AG04450 (cell line): Measurements from ENCODE around the gene ZCCHC7. TPM values are rescaled to one million over a fixed set of nuclear protein-coding genes. Genes with fewer than 3 reads are reported as not detected.
"Not testable (repeated sequence)": the region's sequence is repeated elsewhere in the genome, so short reads cannot be mapped to it uniquely, and the experiment has no call there.

Experiments used
- CTCF ChIA-PET: fragments of 300-600, 350-600 bp; formaldehyde crosslinking; extraction: SDS; loops from one replicate; lab custom pipeline; 2022; ENCODE audit warnings: antibody characterized with exemption, inconsistent platforms; lab: Charles Lee
- POLR2A ChIA-PET: fragments of 350-600 bp; formaldehyde crosslinking; extraction: SDS; loops from one replicate; lab custom pipeline; 2021; ENCODE audit warnings: antibody characterized with exemption, inconsistent platforms; lab: Yijun Ruan, JAX
- DNase-seq: peaks from one replicate; pipeline ENCODE4 v3.0.0-alpha.2; 2011; ENCODE audit warnings: low read depth, low spot score
- H3K27ac ChIP-seq: one replicate; pipeline ENCODE4 v1.5.1; 2012; ENCODE audit warnings: low read depth, low read length, control low read depth
- H3K27me3 ChIP-seq: one replicate; pipeline ENCODE4 v1.6.0; 2012; ENCODE audit warnings: low read length; ENCODE audit not compliant: control insufficient read depth, insufficient read depth
- H3K4me3 ChIP-seq: 2 replicates; pipeline ENCODE4 v1.5.1; 2011; ENCODE audit warnings: mild to moderate bottlenecking, low read depth, low read length, control low read depth
- H3K9me3 ChIP-seq: 2 replicates; pipeline ENCODE4 v1.5.1; 2012; ENCODE audit warnings: low read length; ENCODE audit not compliant: control insufficient read depth, insufficient read depth
- polyA minus RNA-seq: library from RNA; depleted of rRNA, polyadenylated mRNA; stranded (reverse); fragments of >200 nt; gene quantifications from 2 replicates; pipeline ENCODE4 v1.2.3, GENCODE V29; 2011; rRNA and poly(A)+ RNA removed
- polyA plus RNA-seq: library from polyadenylated mRNA; depleted of rRNA; stranded (reverse); fragments of >200 nt; gene quantifications from 2 replicates; pipeline ENCODE4 v1.2.3, GENCODE V29; 2011; rRNA removed
- TF ChIP-seq, protein P1 (sequence below): IDR thresholded peaks from 2 replicates; pipeline ENCODE4 v1.5.1; 2011; ENCODE audit warnings: low read depth, low read length, control low read depth, inconsistent platforms

The ZCCHC7 gene
- polyA plus RNA-seq (20.9 and 21.6 TPM in 2 replicates), polyA minus RNA-seq (28.5 and 33.9 TPM in 2 replicates)

GRCh38 chr9:37119907-37120842 is at the start of gene ZCCHC7:
Gene ZCCHC7 (plus strand): TSS chr9:37120574.
- Histone ChIP-seq H3K27me3 (no peaks in the 10 kb centered on the region), H3K9me3 (peaks cover 11% of the 10 kb centered on the region; the same call in 1 of the 2 replicates), H3K27ac (peak within 1 kb of the TSS; percentile 89), H3K4me3 (peak within 1 kb of the TSS; percentile 82)
- POLR2A ChIA-PET: interaction anchor here (0.6 to 1.6 kb wide), 7 partner anchors 32 to 293 kb away, joined by 3 to 6 read pairs (median 3); no protein-coding TSS in a partner anchor
- TF ChIP-seq, protein P1, sequence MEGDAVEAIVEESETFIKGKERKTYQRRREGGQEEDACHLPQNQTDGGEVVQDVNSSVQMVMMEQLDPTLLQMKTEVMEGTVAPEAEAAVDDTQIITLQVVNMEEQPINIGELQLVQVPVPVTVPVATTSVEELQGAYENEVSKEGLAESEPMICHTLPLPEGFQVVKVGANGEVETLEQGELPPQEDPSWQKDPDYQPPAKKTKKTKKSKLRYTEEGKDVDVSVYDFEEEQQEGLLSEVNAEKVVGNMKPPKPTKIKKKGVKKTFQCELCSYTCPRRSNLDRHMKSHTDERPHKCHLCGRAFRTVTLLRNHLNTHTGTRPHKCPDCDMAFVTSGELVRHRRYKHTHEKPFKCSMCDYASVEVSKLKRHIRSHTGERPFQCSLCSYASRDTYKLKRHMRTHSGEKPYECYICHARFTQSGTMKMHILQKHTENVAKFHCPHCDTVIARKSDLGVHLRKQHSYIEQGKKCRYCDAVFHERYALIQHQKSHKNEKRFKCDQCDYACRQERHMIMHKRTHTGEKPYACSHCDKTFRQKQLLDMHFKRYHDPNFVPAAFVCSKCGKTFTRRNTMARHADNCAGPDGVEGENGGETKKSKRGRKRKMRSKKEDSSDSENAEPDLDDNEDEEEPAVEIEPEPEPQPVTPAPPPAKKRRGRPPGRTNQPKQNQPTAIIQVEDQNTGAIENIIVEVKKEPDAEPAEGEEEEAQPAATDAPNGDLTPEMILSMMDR: no peak
- CTCF ChIA-PET: interaction anchor here (0.6 to 1.1 kb wide), 4 partner anchors 62 to 177 kb away, joined by 3 to 7 read pairs (median 4); no protein-coding TSS in a partner anchor
- peak; percentile 85 for DNase-seq

DNA sequence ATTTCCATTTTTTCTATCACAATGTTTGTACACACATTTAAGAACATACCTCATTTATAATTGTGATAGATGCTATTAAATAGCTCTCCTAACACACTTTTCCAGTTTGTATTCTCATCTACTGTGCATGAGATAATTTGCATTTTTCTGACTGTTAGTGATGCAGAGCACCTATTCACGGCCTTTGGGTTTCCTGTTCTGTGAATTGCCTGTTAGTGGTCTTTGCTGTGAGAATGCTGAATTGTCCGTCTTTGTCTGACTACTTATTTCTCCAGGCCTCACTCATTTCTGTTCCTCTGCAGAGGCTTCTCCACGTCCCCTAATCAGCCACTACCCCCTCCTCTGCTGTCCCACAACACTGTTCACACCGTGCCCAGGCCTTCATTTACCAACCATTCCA is 45.6 kb upstream of the ZCCHC7 start:
- POLR2A ChIA-PET, H3K9me3 ChIP-seq, CTCF ChIA-PET, H3K27ac ChIP-seq, H3K27me3 ChIP-seq, H3K4me3 ChIP-seq, DNase-seq: not testable (repeated sequence)

DNA sequence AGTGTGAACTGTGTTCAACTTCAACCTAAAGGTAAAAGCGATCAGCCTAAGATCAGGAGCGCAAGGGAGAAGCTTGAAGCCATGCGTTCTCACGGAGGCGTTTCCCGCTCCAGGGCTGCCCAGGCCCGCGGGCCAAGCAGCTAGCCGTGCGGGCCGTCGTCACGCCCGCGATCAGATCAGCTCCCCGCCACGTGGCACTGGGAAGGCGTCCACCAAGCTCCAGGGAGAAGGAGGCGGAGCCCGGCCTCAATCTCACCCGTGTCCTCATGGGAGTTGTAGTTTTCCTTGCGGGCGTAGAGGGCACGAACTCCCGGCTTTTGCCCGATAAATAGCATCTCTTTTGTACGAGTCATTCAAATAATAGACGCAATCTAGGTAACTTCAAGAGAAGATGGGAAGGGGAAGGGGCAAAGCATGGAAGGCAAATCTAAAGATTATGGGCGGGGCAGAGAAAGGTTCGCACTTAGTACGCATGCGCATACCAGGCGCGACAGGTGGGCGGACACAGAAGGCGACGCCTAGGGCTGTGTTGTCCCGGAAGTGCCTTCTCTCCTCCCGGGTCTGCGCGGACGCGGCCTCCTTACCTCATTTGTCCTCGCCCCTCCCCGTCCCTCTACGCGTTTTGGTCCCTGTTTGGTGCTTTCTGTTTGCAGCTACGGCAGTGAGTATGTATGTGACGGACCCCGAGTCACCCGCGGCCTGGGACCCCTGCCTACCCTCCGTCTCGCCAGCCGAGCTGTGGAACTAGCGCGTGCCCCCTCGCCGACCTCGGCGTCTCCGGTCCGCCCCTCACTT is 40.8 kb upstream of the ZCCHC7 start:
- Histone ChIP-seq H3K27me3 (peaks cover 4% of the 10 kb centered on the region), H3K4me3 (peak overlapping the region; percentile 89), H3K9me3 (peaks cover 5% of the 10 kb centered on the region), H3K27ac (peak overlapping the region; percentile 75)
- peak; percentile 72 for DNase-seq
- ChIA-PET CTCF (interaction anchor here (1.1 to 1.5 kb wide), 2 partner anchors 18 to 207 kb away, joined by 3 read pairs; no protein-coding TSS in a partner anchor), POLR2A (interaction anchor here (0.6 to 1.2 kb wide), 4 partner anchors 17 to 459 kb away, joined by 3 to 6 read pairs (median 4); partner anchors contain the start of gene ZCCHC7)
- TF ChIP-seq, protein P1: no peak

GRCh38 chr9:37080165-37080628 is 40.2 kb upstream of the ZCCHC7 start:
- DNase-seq, H3K9me3 ChIP-seq, H3K27me3 ChIP-seq: not testable (repeated sequence)
- ChIA-PET POLR2A (interaction anchor here (0.6 to 1.1 kb wide), 4 partner anchors 40 to 460 kb away, joined by 3 to 6 read pairs (median 4); partner anchors contain the start of gene ZCCHC7), CTCF (interaction anchor here (0.7 kb wide), 1 partner anchor 208 kb away, joined by 3 read pairs; no protein-coding TSS in a partner anchor)
- H3K27ac ChIP-seq: peak overlapping the region; percentile 75
- peak overlapping the region; percentile 89 for H3K4me3 ChIP-seq

DNA sequence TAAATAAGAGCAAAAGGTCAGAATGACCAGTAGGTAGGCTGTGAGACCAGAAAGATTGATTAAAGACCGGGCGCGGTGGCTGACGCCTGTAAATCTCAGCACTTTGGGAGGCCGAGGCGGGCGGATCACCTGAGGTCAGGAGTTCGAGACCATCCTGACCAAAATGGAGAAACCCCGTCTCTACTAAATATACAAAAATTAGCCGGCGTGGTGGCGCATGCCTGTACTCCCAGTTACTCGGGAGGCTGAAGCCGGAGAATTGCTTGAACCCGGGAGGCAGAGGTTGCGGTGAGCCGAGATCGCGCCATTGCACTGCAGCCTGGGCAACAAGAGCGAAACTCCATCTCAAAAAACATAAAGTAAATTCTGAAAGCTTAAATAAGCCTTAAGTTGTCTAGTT is 38.9 kb upstream of the ZCCHC7 start:
- H3K9me3 ChIP-seq, DNase-seq, H3K4me3 ChIP-seq, H3K27me3 ChIP-seq, H3K27ac ChIP-seq, POLR2A ChIA-PET, CTCF ChIA-PET: not testable (repeated sequence)

DNA sequence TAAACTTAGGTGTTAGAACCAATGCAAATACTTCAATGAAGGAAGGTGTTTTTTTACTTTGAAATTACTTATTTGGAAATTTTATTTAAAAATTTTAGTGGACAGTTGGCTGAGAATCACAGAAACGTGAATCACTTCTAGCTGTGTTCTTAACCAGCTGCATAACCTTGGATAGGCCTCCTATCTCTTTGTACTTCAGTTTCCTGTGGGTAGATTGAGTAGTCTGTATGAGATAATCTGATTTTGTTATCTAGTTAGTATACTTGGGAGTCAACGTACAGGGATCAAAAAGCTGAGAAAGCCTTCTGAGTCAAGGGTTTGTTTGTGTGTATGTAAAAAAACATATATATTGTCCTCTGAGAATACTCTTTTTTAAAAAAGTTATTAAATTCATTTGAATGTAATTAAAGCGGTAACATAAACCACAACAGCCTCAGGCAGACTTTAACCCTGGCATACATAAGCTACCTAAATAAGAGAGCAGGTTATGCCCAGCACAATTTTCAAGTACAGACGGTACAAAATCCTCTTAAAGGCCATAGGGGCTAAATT is 38.1 kb upstream of the ZCCHC7 start:
- DNase-seq: no peak
- Histone ChIP-seq H3K27ac (no peak overlapping the region), H3K4me3 (no peak overlapping the region), H3K27me3 (no peaks in the 10 kb centered on the region), H3K9me3 (peaks cover 5% of the 10 kb centered on the region)
- CTCF ChIA-PET: no interaction called here
- TF ChIP-seq, protein P1: no peak
- POLR2A ChIA-PET: interaction anchor here (1.0 kb wide), 1 partner anchor 126 kb away, joined by 3 read pairs; no protein-coding TSS in a partner anchor
